Measurements from ENCODE around the gene CPSF4. TPM values are rescaled to one million over a fixed set of nuclear protein-coding genes. Genes with fewer than 3 reads are reported as not detected.

CPSF4 gene
- polyA plus RNA-seq, 3 donors: 11.6 to 56.3 (median 12.3) TPM

DNA sequence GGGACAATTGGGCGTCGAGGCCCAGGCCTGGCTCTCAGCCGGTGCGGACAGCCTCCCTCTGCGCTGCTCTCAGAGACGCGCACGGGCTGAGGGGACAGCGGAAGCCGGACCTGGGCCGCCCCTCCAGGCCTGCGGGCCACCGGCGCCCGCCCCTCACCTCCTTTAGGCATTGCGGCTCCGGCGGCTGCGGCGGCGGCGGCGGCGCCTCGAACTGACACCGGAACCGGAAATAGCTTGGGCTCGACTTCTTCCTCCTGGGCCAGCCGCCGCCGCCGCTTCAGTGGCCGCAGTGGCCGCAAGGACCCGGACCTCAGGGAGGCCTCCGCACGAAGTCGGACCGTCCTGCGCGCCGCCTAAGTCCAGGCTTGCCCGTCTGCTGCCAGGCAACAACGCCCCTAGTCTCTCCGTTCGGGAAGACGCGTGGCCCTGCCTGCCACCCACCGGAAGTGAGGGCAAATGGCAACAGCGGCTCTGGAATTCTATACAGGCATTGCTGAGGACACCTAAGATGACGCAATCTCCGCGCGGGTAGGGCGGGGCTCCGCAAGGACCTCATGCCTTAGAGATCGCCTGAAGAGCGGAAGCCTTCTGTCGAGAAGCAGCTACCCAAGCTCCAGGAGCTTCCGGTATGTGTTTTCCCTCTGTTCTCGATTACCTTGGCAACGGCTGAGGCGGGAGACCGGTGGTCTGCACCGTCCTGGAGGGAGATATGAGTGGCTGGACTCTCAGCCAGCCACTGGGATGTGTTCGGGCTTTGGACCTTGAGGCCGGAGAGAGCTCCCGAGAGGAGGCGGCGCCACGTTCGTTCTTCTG is 30.2 kb upstream of the CPSF4 start, which contains the start of the genes BUD31 and PDAP1:
Gene BUD31 (plus strand): TSS at position 591 of the 813 bp plus-strand sequence. CDS start 2,124 bp downstream, outside the sequence.
Gene PDAP1 (minus strand): TSS at position 219 of the 813 bp plus-strand sequence. CDS start 49 bp downstream, at position 170.
- peak within 1 kb of the TSS; percentile 65 to 96 (median 93) for H3K4me3 ChIP-seq (replicated peaks in 1 of 3; ENCODE audit: low read depth in 2 of 3, low read length in 3 of 3)
- Mint-ChIP-seq H3K27me3 (ENCODE audit: low read depth in 3 of 3) (peaks cover 0 to 2% (median 2%) of the 10 kb centered on the region in 3 donors), H3K9me3 (no peaks in the 10 kb centered on the region), H3K4me1 (peaks cover 29% of the 10 kb centered on the region), H3K36me3 (peaks cover 39 to 47% of the 10 kb centered on the region in 2 donors), H3K4me3 (peak within 1 kb of the TSS; percentile 97 to 99), H3K27ac (peak within 1 kb of the TSS; percentile 97 to 99 (median 99))
- WGBS (ENCODE audit: insufficient coverage): under 1% methylated on average over 72 of the region's 72 CpGs
- H3K4me1 ChIP-seq (ENCODE audit: control insufficient read depth in 1 of 2, insufficient read depth in 2 of 2, low read length in 2 of 2): peaks cover 25 to 35% of the 10 kb centered on the region in 2 donors
- peak within 1 kb of the TSS; percentile 95 to 97 for H3K27ac ChIP-seq (ENCODE audit: low read depth in 1 of 2, low read length in 2 of 2)
- peak; percentile 93 to 96 (median 94) for DNase-seq
- peaks cover 70% of the 10 kb centered on the region for H4K20me1 ChIP-seq (ENCODE audit: insufficient read depth, low read length)
- TF ChIP-seq, protein P1, sequence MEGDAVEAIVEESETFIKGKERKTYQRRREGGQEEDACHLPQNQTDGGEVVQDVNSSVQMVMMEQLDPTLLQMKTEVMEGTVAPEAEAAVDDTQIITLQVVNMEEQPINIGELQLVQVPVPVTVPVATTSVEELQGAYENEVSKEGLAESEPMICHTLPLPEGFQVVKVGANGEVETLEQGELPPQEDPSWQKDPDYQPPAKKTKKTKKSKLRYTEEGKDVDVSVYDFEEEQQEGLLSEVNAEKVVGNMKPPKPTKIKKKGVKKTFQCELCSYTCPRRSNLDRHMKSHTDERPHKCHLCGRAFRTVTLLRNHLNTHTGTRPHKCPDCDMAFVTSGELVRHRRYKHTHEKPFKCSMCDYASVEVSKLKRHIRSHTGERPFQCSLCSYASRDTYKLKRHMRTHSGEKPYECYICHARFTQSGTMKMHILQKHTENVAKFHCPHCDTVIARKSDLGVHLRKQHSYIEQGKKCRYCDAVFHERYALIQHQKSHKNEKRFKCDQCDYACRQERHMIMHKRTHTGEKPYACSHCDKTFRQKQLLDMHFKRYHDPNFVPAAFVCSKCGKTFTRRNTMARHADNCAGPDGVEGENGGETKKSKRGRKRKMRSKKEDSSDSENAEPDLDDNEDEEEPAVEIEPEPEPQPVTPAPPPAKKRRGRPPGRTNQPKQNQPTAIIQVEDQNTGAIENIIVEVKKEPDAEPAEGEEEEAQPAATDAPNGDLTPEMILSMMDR (IDR thresholded peaks at IDR 0.05): no peak
- peak within 1 kb of the TSS; percentile 90 for H3K4me2 ChIP-seq (replicated peaks; ENCODE audit: extremely low read depth, low read length, poor library complexity, severe bottlenecking)
- peak within 1 kb of the TSS; percentile 90 for H3K9ac ChIP-seq (ENCODE audit: insufficient read depth, low read length, poor library complexity, severe bottlenecking)
- no peaks in the 10 kb centered on the region for H3K27me3 ChIP-seq (ENCODE audit: control insufficient read depth in 2 of 2, insufficient read depth in 2 of 2, low read length in 2 of 2)
- H3K36me3 ChIP-seq (replicated peaks in 1 of 2; ENCODE audit: control insufficient read depth in 1 of 2, insufficient read depth in 2 of 2, low read length in 2 of 2): peaks cover 39 to 53% of the 10 kb centered on the region in 2 donors
- H3K79me2 ChIP-seq (ENCODE audit: insufficient read depth, low read length): peaks cover 69% of the 10 kb centered on the region
- H2AFZ ChIP-seq (ENCODE audit: insufficient read depth, low read depth, low read length, poor library complexity, severe bottlenecking): peak within 1 kb of the TSS; percentile 97
- H3K9me3 ChIP-seq (replicated peaks in 1 of 2; ENCODE audit: control insufficient read depth in 1 of 2, insufficient read depth in 1 of 2, low read length in 2 of 2): no peaks in the 10 kb centered on the region
- intact Hi-C loops (cut with micrococcal nuclease): loop anchor here (2.0 to 10.0 kb wide), 3 partner anchors 34 to 96 kb away; partner anchors contain the start of genes ARPC1B (in 1 of the 2), ZKSCAN5 (in 1 of the 2) and ZNF394 (in 1 of the 2)

DNA sequence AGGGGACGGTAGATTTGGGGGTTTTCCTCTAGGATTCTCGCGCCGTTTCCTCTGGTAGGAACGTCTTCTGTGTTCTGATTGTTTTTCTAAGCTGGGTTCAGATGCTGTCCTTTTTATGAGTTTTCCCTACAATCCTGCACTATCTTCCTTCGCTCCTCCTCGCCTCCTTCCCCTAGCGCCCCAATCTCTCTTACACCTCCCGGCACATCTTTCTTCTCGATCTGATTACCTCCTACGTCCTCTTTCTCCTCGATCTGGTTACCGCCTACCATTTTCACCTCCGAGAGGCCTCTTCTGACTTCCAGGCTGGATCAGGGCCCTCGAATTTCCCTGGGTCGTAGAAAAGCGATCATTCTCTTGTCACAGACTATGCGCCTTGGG is 29.6 kb upstream of the CPSF4 start:
- peaks cover 64% of the 10 kb centered on the region for H4K20me1 ChIP-seq (ENCODE audit: insufficient read depth, low read length)
- peaks cover 25 to 35% of the 10 kb centered on the region in 2 donors for H3K4me1 ChIP-seq (ENCODE audit: control insufficient read depth in 1 of 2, insufficient read depth in 2 of 2, low read length in 2 of 2)
- H3K9me3 Mint-ChIP-seq: no peaks in the 10 kb centered on the region
- peak overlapping the region; percentile 65 to 96 (median 93) for H3K4me3 ChIP-seq (replicated peaks in 1 of 3; ENCODE audit: low read depth in 2 of 3, low read length in 3 of 3)
- H3K9me3 ChIP-seq (replicated peaks in 1 of 2; ENCODE audit: control insufficient read depth in 1 of 2, insufficient read depth in 1 of 2, low read length in 2 of 2): no peaks in the 10 kb centered on the region
- H3K79me2 ChIP-seq (ENCODE audit: insufficient read depth, low read length): peaks cover 66% of the 10 kb centered on the region
- peak overlapping the region; percentile 97 to 99 for H3K4me3 Mint-ChIP-seq
- 0% methylated on average over 17 of the region's 18 CpGs for WGBS (ENCODE audit: insufficient coverage)
- peak overlapping the region; percentile 90 for H3K9ac ChIP-seq (ENCODE audit: insufficient read depth, low read length, poor library complexity, severe bottlenecking)
- H3K36me3 Mint-ChIP-seq: peaks cover 34 to 46% of the 10 kb centered on the region in 2 donors
- H2AFZ ChIP-seq (ENCODE audit: insufficient read depth, low read depth, low read length, poor library complexity, severe bottlenecking): peak overlapping the region; percentile 97
- H3K27me3 ChIP-seq (ENCODE audit: control insufficient read depth in 2 of 2, insufficient read depth in 2 of 2, low read length in 2 of 2): no peaks in the 10 kb centered on the region
- peaks cover 29% of the 10 kb centered on the region for H3K4me1 Mint-ChIP-seq
- DNase-seq: no peak
- TF ChIP-seq, protein P1 (IDR thresholded peaks at IDR 0.05): no peak
- H3K36me3 ChIP-seq (replicated peaks in 1 of 2; ENCODE audit: control insufficient read depth in 1 of 2, insufficient read depth in 2 of 2, low read length in 2 of 2): peaks cover 38 to 53% of the 10 kb centered on the region in 2 donors
- peaks cover 0 to 2% (median 2%) of the 10 kb centered on the region in 3 donors for H3K27me3 Mint-ChIP-seq (ENCODE audit: low read depth in 3 of 3)
- intact Hi-C loops (cut with micrococcal nuclease): loop anchor here (2.0 to 10.0 kb wide), 3 partner anchors 34 to 96 kb away; partner anchors contain the start of genes ARPC1B (in 1 of the 2), ZKSCAN5 (in 1 of the 2) and ZNF394 (in 1 of the 2)
- H3K4me2 ChIP-seq (replicated peaks; ENCODE audit: extremely low read depth, low read length, poor library complexity, severe bottlenecking): peak overlapping the region; percentile 90
- peak overlapping the region; percentile 97 to 99 (median 99) for H3K27ac Mint-ChIP-seq
- peak overlapping the region; percentile 95 to 97 for H3K27ac ChIP-seq (ENCODE audit: low read depth in 1 of 2, low read length in 2 of 2)
